ENCODE measurements around the gene TJAP1.
"Not testable (repeated sequence)": the region's sequence is repeated elsewhere in the genome, so short reads cannot be mapped to it uniquely, and the experiment has no call there.

Gene TJAP1

GRCh38 chr6:43524483-43524961, 47.2 kb downstream of the TJAP1 start:
- DNase-seq (ENCODE audit: low read depth in 2 of 2) = no peak

GRCh38 chr6:43532201-43532600, 54.8 kb downstream of the TJAP1 start:
- no peak for DNase-seq (ENCODE audit: low read depth in 2 of 2)

GRCh38 chr6:43538986-43539385, 61.6 kb downstream of the TJAP1 start:
- not testable (repeated sequence) for DNase-seq (ENCODE audit: low read depth in 2 of 2)

- DNase-seq (ENCODE audit: low read depth in 2 of 2) = not testable (repeated sequence)
Measured at GRCh38 chr6:43539409-43539808, 62.0 kb downstream of the TJAP1 start.

- no peak for DNase-seq (ENCODE audit: low read depth in 2 of 2)
Measured at GRCh38 chr6:43540507-43540906, 63.1 kb downstream of the TJAP1 start.

GRCh38 chr6:43541774-43542471, 64.6 kb downstream of the TJAP1 start:
- no peak for DNase-seq (ENCODE audit: low read depth in 2 of 2)

GRCh38 chr6:43544461-43544860, 67.1 kb downstream of the TJAP1 start:
- DNase-seq (ENCODE audit: low read depth in 2 of 2) = no peak

GRCh38 chr6:43547222-43547621, 69.9 kb downstream of the TJAP1 start:
- no peak for DNase-seq (ENCODE audit: low read depth in 2 of 2)
